ENCODE measurements around the gene ZMYND12.

ZMYND12 gene

DNA sequence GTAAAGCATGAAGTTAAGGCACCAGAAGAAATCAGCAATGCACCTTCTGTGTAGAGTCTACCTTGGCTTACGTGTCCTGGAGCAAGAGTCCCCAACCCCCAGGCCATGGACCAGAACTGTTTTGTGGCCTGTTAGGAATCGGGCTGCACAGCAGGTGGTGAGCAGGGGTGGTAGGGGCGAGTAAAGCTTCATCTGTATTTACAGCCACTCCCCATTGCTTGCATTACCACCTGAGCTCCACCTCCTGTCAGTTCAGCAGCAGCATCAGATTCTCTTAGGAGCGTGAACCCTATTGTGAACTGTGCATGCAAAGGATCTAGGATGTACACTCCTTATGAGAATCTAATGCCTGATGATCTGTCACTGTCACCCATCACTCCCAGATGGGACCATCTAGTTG is 21.5 kb downstream of the ZMYND12 start:
- H3K4me2 ChIP-seq (ENCODE audit: insufficient read depth, low read length, poor library complexity, severe bottlenecking) = no peak overlapping the region
- no CpG with 5 or more reads among the region's 4 CpGs for WGBS, 2 donors (ENCODE audit: extremely low coverage in 2 of 2, insufficient read length in 2 of 2, insufficient replicate concordance in 1 of 2)

DNA sequence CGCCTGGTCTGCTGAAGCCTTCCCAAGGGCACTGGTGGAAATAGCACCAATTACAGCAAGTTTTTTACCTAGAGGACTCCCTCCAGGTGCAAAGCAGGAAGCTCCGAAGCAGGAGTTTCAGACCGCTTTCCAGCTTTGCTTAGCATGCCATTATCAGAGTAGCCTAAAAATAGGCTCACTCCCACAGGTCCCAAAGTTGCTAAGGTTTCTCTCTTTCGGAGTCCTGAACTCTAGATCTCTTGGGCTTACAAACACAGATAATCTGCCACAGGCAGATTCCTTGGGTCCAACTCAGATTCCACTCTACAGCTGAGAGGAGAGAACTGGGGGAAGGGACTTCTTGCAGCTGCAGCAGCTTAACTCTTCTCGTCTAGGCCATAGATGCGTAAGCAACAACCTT is 22.5 kb downstream of the ZMYND12 start:
- no peak overlapping the region for H3K4me3 ChIP-seq (ENCODE audit: low read length in 2 of 2)
- no peaks in the 10 kb centered on the region for H3K9me3 ChIP-seq (replicated peaks in 1 of 2; ENCODE audit: control insufficient read depth in 2 of 2, insufficient read depth in 1 of 2, low read depth in 1 of 2, low read length in 2 of 2)
- no peak overlapping the region for H3K18ac ChIP-seq (ENCODE audit: low read length)
- no CpG with 5 or more reads among the region's 6 CpGs for WGBS, 2 donors (ENCODE audit: extremely low coverage in 2 of 2, insufficient read length in 2 of 2, insufficient replicate concordance in 1 of 2)
- no peak for DNase-seq (ENCODE audit: low spot score)
- H2AFZ ChIP-seq (ENCODE audit: low read length) = no peak overlapping the region
- H3K14ac ChIP-seq (ENCODE audit: low read length) = no peak overlapping the region
- H3K79me1 ChIP-seq (ENCODE audit: low read depth, low read length) = no peaks in the 10 kb centered on the region
- H3K27ac ChIP-seq (replicated peaks; ENCODE audit: low read length) = no peak overlapping the region
- no peak overlapping the region for H2BK15ac ChIP-seq (ENCODE audit: low read length)
- no peaks in the 10 kb centered on the region for H3K4me1 ChIP-seq (ENCODE audit: control insufficient read depth in 2 of 2, insufficient read depth in 1 of 2, low read depth in 1 of 2, low read length in 2 of 2)
- H4K91ac ChIP-seq (ENCODE audit: low read depth, low read length, poor library complexity) = no peak overlapping the region
- H3K4ac ChIP-seq (ENCODE audit: low read length) = no peak overlapping the region
- H2BK120ac ChIP-seq (ENCODE audit: low read depth, low read length) = no peak overlapping the region
- no peak overlapping the region for H4K8ac ChIP-seq (ENCODE audit: low read depth, low read length)
- H3K4me2 ChIP-seq (ENCODE audit: insufficient read depth, low read length, poor library complexity, severe bottlenecking) = no peak overlapping the region
- H3K23ac ChIP-seq (ENCODE audit: low read depth, low read length, poor library complexity) = no peak overlapping the region
- H3K9ac ChIP-seq (ENCODE audit: low read depth, low read length, poor library complexity) = no peak overlapping the region
- H3K36me3 ChIP-seq (replicated peaks in 1 of 2; ENCODE audit: control insufficient read depth in 2 of 2, insufficient read depth in 2 of 2, low read length in 2 of 2) = no peaks in the 10 kb centered on the region
- H2AK5ac ChIP-seq (ENCODE audit: low read depth, low read length) = no peak overlapping the region
- no peak overlapping the region for H2BK12ac ChIP-seq (ENCODE audit: low read length)
- no peak overlapping the region for H2BK5ac ChIP-seq (ENCODE audit: low read length)
- no peaks in the 10 kb centered on the region for H3K27me3 ChIP-seq (ENCODE audit: control insufficient read depth in 3 of 3, insufficient read depth in 3 of 3, low read depth in 1 of 3, low read length in 3 of 3)

More for the DNA sequence above, 21.5 kb downstream of the ZMYND12 start:
- Histone ChIP-seq H3K9ac (ENCODE audit: low read depth, low read length, poor library complexity) (no peak overlapping the region), H3K18ac (ENCODE audit: low read length) (no peak overlapping the region), H3K4me3 (ENCODE audit: low read length in 2 of 2) (no peak overlapping the region), H3K9me3 (replicated peaks in 1 of 2; ENCODE audit: control insufficient read depth in 2 of 2, insufficient read depth in 1 of 2, low read depth in 1 of 2, low read length in 2 of 2) (no peaks in the 10 kb centered on the region), H3K27ac (replicated peaks; ENCODE audit: low read length) (no peak overlapping the region), H3K36me3 (replicated peaks in 1 of 2; ENCODE audit: control insufficient read depth in 2 of 2, insufficient read depth in 2 of 2, low read length in 2 of 2) (no peaks in the 10 kb centered on the region), H2AK5ac (ENCODE audit: low read depth, low read length) (no peak overlapping the region), H3K4me1 (ENCODE audit: control insufficient read depth in 2 of 2, insufficient read depth in 1 of 2, low read depth in 1 of 2, low read length in 2 of 2) (no peaks in the 10 kb centered on the region), H2BK15ac (ENCODE audit: low read length) (no peak overlapping the region), H2AFZ (ENCODE audit: low read length) (no peak overlapping the region), H4K8ac (ENCODE audit: low read depth, low read length) (no peak overlapping the region), H3K27me3 (ENCODE audit: control insufficient read depth in 3 of 3, insufficient read depth in 3 of 3, low read depth in 1 of 3, low read length in 3 of 3) (no peaks in the 10 kb centered on the region), H3K14ac (ENCODE audit: low read length) (no peak overlapping the region), H3K4ac (ENCODE audit: low read length) (no peak overlapping the region), H3K23ac (ENCODE audit: low read depth, low read length, poor library complexity) (no peak overlapping the region), H4K91ac (ENCODE audit: low read depth, low read length, poor library complexity) (no peak overlapping the region), H2BK12ac (ENCODE audit: low read length) (no peak overlapping the region), H2BK120ac (ENCODE audit: low read depth, low read length) (no peak overlapping the region), H3K79me1 (ENCODE audit: low read depth, low read length) (no peaks in the 10 kb centered on the region), H2BK5ac (ENCODE audit: low read length) (no peak overlapping the region)
- DNase-seq (ENCODE audit: low spot score) = no peak

DNA sequence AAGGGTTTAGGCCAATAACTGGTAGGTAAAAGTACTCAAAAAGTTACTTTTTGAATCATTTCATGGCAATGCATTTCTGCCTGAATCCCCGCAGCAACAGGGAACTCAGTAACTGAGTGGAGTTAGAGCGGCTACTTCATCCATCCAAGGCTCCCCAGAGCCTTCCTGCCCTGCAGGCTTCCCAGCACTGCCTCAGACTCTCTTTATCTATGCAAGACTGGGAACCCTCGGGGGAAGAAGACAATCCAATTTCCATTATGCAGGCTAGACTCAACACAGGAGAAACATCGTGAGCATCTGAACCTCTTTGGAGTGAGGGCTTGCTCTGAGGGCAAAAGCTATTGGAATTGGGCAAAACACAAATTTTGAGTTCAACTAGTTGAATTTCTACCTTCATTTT is 23.1 kb downstream of the ZMYND12 start:
- Histone ChIP-seq H2BK12ac (ENCODE audit: low read length) (no peak overlapping the region), H2AK5ac (ENCODE audit: low read depth, low read length) (no peak overlapping the region), H3K18ac (ENCODE audit: low read length) (no peak overlapping the region), H2AFZ (ENCODE audit: low read length) (no peak overlapping the region), H3K4me1 (ENCODE audit: control insufficient read depth in 2 of 2, insufficient read depth in 1 of 2, low read depth in 1 of 2, low read length in 2 of 2) (no peaks in the 10 kb centered on the region), H3K4ac (ENCODE audit: low read length) (no peak overlapping the region), H3K4me2 (ENCODE audit: insufficient read depth, low read length, poor library complexity, severe bottlenecking) (no peak overlapping the region), H2BK5ac (ENCODE audit: low read length) (no peak overlapping the region), H3K36me3 (replicated peaks in 1 of 2; ENCODE audit: control insufficient read depth in 2 of 2, insufficient read depth in 2 of 2, low read length in 2 of 2) (no peaks in the 10 kb centered on the region), H3K27me3 (ENCODE audit: control insufficient read depth in 3 of 3, insufficient read depth in 3 of 3, low read depth in 1 of 3, low read length in 3 of 3) (no peaks in the 10 kb centered on the region), H3K14ac (ENCODE audit: low read length) (no peak overlapping the region), H3K79me1 (ENCODE audit: low read depth, low read length) (no peaks in the 10 kb centered on the region), H2BK15ac (ENCODE audit: low read length) (no peak overlapping the region), H4K91ac (ENCODE audit: low read depth, low read length, poor library complexity) (no peak overlapping the region), H2BK120ac (ENCODE audit: low read depth, low read length) (no peak overlapping the region), H3K9me3 (replicated peaks in 1 of 2; ENCODE audit: control insufficient read depth in 2 of 2, insufficient read depth in 1 of 2, low read depth in 1 of 2, low read length in 2 of 2) (no peaks in the 10 kb centered on the region), H3K9ac (ENCODE audit: low read depth, low read length, poor library complexity) (no peak overlapping the region), H4K8ac (ENCODE audit: low read depth, low read length) (no peak overlapping the region), H3K27ac (replicated peaks; ENCODE audit: low read length) (no peak overlapping the region), H3K23ac (ENCODE audit: low read depth, low read length, poor library complexity) (no peak overlapping the region), H3K4me3 (ENCODE audit: low read length in 2 of 2) (no peak overlapping the region)
- DNase-seq (ENCODE audit: low spot score) = no peak
- WGBS, 2 donors (ENCODE audit: extremely low coverage in 2 of 2, insufficient read length in 2 of 2, insufficient replicate concordance in 1 of 2) = no CpG with 5 or more reads among the region's 4 CpGs

DNA sequence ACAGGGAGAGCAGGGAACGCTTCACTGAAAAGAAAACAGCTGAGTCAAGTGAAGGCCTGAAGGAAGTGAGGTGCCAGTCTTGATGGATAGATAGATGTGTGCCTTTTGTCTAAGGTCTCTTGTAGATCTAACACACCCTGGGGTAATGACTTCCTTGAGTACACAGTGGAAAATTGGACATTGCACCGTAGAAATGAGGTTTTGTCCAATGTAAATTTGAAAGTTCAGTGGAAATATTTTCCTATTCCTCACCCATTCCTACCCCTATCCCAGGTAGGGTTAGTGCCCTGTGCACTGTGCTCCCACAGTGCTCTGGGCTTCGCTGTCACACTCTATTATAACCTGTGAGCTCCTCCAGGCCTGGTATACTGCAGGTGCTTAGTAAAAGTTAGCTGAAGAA is 24.3 kb downstream of the ZMYND12 start:
- Histone ChIP-seq H2BK15ac (ENCODE audit: low read length) (no peak overlapping the region), H3K4me2 (ENCODE audit: insufficient read depth, low read length, poor library complexity, severe bottlenecking) (no peak overlapping the region), H3K18ac (ENCODE audit: low read length) (no peak overlapping the region), H2BK120ac (ENCODE audit: low read depth, low read length) (no peak overlapping the region), H3K27ac (replicated peaks; ENCODE audit: low read length) (no peak overlapping the region), H3K9me3 (replicated peaks in 1 of 2; ENCODE audit: control insufficient read depth in 2 of 2, insufficient read depth in 1 of 2, low read depth in 1 of 2, low read length in 2 of 2) (no peaks in the 10 kb centered on the region), H3K4me1 (ENCODE audit: control insufficient read depth in 2 of 2, insufficient read depth in 1 of 2, low read depth in 1 of 2, low read length in 2 of 2) (no peaks in the 10 kb centered on the region), H3K14ac (ENCODE audit: low read length) (no peak overlapping the region), H4K91ac (ENCODE audit: low read depth, low read length, poor library complexity) (no peak overlapping the region), H2BK5ac (ENCODE audit: low read length) (no peak overlapping the region), H4K8ac (ENCODE audit: low read depth, low read length) (no peak overlapping the region), H3K36me3 (replicated peaks in 1 of 2; ENCODE audit: control insufficient read depth in 2 of 2, insufficient read depth in 2 of 2, low read length in 2 of 2) (no peaks in the 10 kb centered on the region), H2AFZ (ENCODE audit: low read length) (no peak overlapping the region), H3K27me3 (ENCODE audit: control insufficient read depth in 3 of 3, insufficient read depth in 3 of 3, low read depth in 1 of 3, low read length in 3 of 3) (no peaks in the 10 kb centered on the region), H2BK12ac (ENCODE audit: low read length) (no peak overlapping the region), H2AK5ac (ENCODE audit: low read depth, low read length) (no peak overlapping the region), H3K4ac (ENCODE audit: low read length) (no peak overlapping the region), H3K4me3 (ENCODE audit: low read length in 2 of 2) (no peak overlapping the region), H3K23ac (ENCODE audit: low read depth, low read length, poor library complexity) (no peak overlapping the region), H3K9ac (ENCODE audit: low read depth, low read length, poor library complexity) (no peak overlapping the region), H3K79me1 (ENCODE audit: low read depth, low read length) (no peaks in the 10 kb centered on the region)
- no peak for DNase-seq (ENCODE audit: low spot score)
- whole genome bisulfite sequencing, 2 donors (ENCODE audit: extremely low coverage in 2 of 2, insufficient read length in 2 of 2, insufficient replicate concordance in 1 of 2) = no CpG with 5 or more reads among the region's 3 CpGs

All from neuronal stem cell (in vitro differentiated cells).